NCI-H2196 treated with DMSO at 0.1 percent for 48 hours (cell line): ENCODE data around the gene GIGYF2.
"Not testable (repeated sequence)": the region's sequence is repeated elsewhere in the genome, so short reads cannot be mapped to it uniquely, and the experiment has no call there.

Experiments used
- DNase-seq: peaks from one replicate; lab custom pipeline; 2025; ENCODE audit not compliant: unreplicated experiment; lab: John Stamatoyannopoulos, UW

Gene GIGYF2

GRCh38 chr2:232697059-232697806 lies at the start of gene GIGYF2:
GIGYF2 (plus strand) TSS chr2:232697331; CDS start chr2:232735198, 37,867 bp downstream.
- peak; percentile 97 for DNase-seq

GRCh38 chr2:232649033-232649432 lies 48.1 kb upstream of the GIGYF2 start:
- no peak for DNase-seq

GRCh38 chr2:232652505-232652851 lies 44.7 kb upstream of the GIGYF2 start:
- no peak for DNase-seq

- no peak for DNase-seq
Measured at GRCh38 chr2:232653441-232653840, 43.7 kb upstream of the GIGYF2 start.

- DNase-seq: no peak
Measured at GRCh38 chr2:232655392-232655791, 41.7 kb upstream of the GIGYF2 start.

- no peak for DNase-seq
Measured at GRCh38 chr2:232658217-232658785, 38.8 kb upstream of the GIGYF2 start.

GRCh38 chr2:232659359-232659758 lies 37.8 kb upstream of the GIGYF2 start:
- DNase-seq: no peak

- no peak for DNase-seq
Measured at GRCh38 chr2:232662486-232663260, 34.5 kb upstream of the GIGYF2 start.

- no peak for DNase-seq
Measured at GRCh38 chr2:232666051-232666805, 30.9 kb upstream of the GIGYF2 start.

GRCh38 chr2:232667989-232668583 lies 29.0 kb upstream of the GIGYF2 start:
- DNase-seq: no peak

- DNase-seq: no peak
Measured at GRCh38 chr2:232668805-232669444, 28.2 kb upstream of the GIGYF2 start.

- DNase-seq: no peak
Measured at GRCh38 chr2:232672588-232672987, 24.5 kb upstream of the GIGYF2 start.

GRCh38 chr2:232674491-232674890 lies 22.6 kb upstream of the GIGYF2 start:
- no peak for DNase-seq

- no peak for DNase-seq
Measured at GRCh38 chr2:232675381-232675780, 21.8 kb upstream of the GIGYF2 start.

GRCh38 chr2:232680006-232680405 lies 17.1 kb upstream of the GIGYF2 start:
- DNase-seq: no peak

- DNase-seq: no peak
Measured at GRCh38 chr2:232681527-232681926, 15.6 kb upstream of the GIGYF2 start.

GRCh38 chr2:232683368-232683767 lies 13.8 kb upstream of the GIGYF2 start:
- DNase-seq: no peak

GRCh38 chr2:232685391-232685790 lies 11.7 kb upstream of the GIGYF2 start:
- not testable (repeated sequence) for DNase-seq

GRCh38 chr2:232687382-232688160 lies 9.6 kb upstream of the GIGYF2 start:
- DNase-seq: no peak

- DNase-seq: no peak
Measured at GRCh38 chr2:232688201-232688600, 8.9 kb upstream of the GIGYF2 start.
